Gastroesophageal sphincter (tissue), 4 donors: ENCODE results near the gene NUP210. TPM values are rescaled to one million over a fixed set of nuclear protein-coding genes. Genes with fewer than 3 reads are reported as not detected.

Experiments used
- ATAC-seq: fragments of 150-250 bp; one replicate; pipeline ENCODE4 v1.9.1; 2016; ENCODE audit warnings: mild to moderate bottlenecking, moderate library complexity
- H3K27ac ChIP-seq, 4 donors: fragments of 200-600 bp; sonication (generic) in 3 of 4; 1 replicate in 3 of 4; 2 replicates in 1 of 4; pipeline ENCODE4 v1.5.1; 2016 to 2019
- H3K27me3 ChIP-seq: fragments of 200-600 bp; sonication (generic); one replicate; pipeline ENCODE4 v1.5.1; 2019
- H3K36me3 ChIP-seq, 2 donors: fragments of 200-600 bp; sonication (generic); one replicate each; pipeline ENCODE4 v1.5.1; 2019; ENCODE audit warnings: control low read depth in 1 of 2
- H3K4me1 ChIP-seq, 3 donors: fragments of 200-600 bp; sonication (generic); 1 replicate in 2 of 3; 2 replicates in 1 of 3; pipeline ENCODE4 v1.5.1; 2016 to 2019; ENCODE audit warnings: control low read depth in 2 of 3
- H3K4me3 ChIP-seq, 2 donors: fragments of 200-600 bp; sonication (generic); one replicate each; pipeline ENCODE4 v1.5.1; 2019; ENCODE audit warnings: mild to moderate bottlenecking in 1 of 2, moderate library complexity in 1 of 2
- H3K9me3 ChIP-seq, 3 donors: fragments of 200-600 bp; sonication (generic); one replicate each; pipeline ENCODE4 v1.5.1; 2017 to 2019; ENCODE audit warnings: control low read depth in 2 of 3
- CTCF ChIP-seq, 4 experiments: fragments of 200-600 bp in 2 of 4; fragments of 450-650 bp in 2 of 4; sonication (generic) in 1 of 4; IDR thresholded peaks; one replicate each; pipeline ENCODE4 v1.5.1; 2017 to 2019; ENCODE audit warnings: antibody characterized with exemption in 4 of 4, mild to moderate bottlenecking in 2 of 4, moderate library complexity in 2 of 4
- EP300 ChIP-seq: sonication (generic); formaldehyde crosslinking; IDR thresholded peaks from one replicate; pipeline ENCODE4 v1.6.1; 2017; ENCODE audit warnings: antibody characterized with exemption, mild to moderate bottlenecking
- POLR2A ChIP-seq, 2 donors: fragments of 450-650 bp; IDR thresholded peaks; one replicate each; pipeline ENCODE4 v1.6.1; 2017; ENCODE audit warnings: antibody characterized with exemption in 2 of 2, mild to moderate bottlenecking in 2 of 2, moderate library complexity in 1 of 2
- POLR2AphosphoS5 ChIP-seq: sonication (generic); formaldehyde crosslinking; IDR thresholded peaks from one replicate; pipeline ENCODE4 v1.6.1; 2017; ENCODE audit warnings: antibody characterized with exemption
- WGBS, 2 donors: methylation state at CpG; one replicate each; pipeline ENCODE4 v1.1.5; 2018; ENCODE audit warnings: low coverage in 1 of 2; 5-methylcytosine and 5-hydroxymethylcytosine counted together
- total RNA-seq, 4 donors: library from RNA; depleted of rRNA; stranded (reverse); fragments of >200 nt; gene quantifications; one replicate each; pipeline ENCODE4 v1.1.0, GENCODE V29; 2016

The NUP210 gene
- total RNA-seq, 4 donors from 2014 or later = 3.0 to 6.2 (median 4.5) TPM

- peak overlapping the region in 3 of 4 donors; percentile 59 to 70 (median 65) for H3K27ac ChIP-seq
- peaks cover 0 to 25% (median 0%) of the 10 kb centered on the region in 3 donors for H3K9me3 ChIP-seq
- H3K4me1 ChIP-seq = peaks cover 0 to 36% (median 7%) of the 10 kb centered on the region in 3 donors
- TF ChIP-seq POLR2AphosphoS5 (no peak), POLR2A (IDR thresholded peaks at IDR 0.05) (peak in 1 of 2 donors; percentile 8), EP300 (no peak), CTCF (IDR thresholded peaks at IDR 0.05) (no peak)
- ATAC-seq = peak; percentile 61
- no peaks in the 10 kb centered on the region for H3K36me3 ChIP-seq
- H3K4me3 ChIP-seq = peak overlapping the region; percentile 18 to 57
- H3K27me3 ChIP-seq = peaks cover 85% of the 10 kb centered on the region
- no CpG with 5 or more reads among the region's 47 CpGs for WGBS, 2 donors
Measured at GRCh38 chr3:13281507-13282357, 138.4 kb downstream of the NUP210 start.

- ATAC-seq = no peak
- Histone ChIP-seq H3K9me3 (peaks cover 0 to 23% (median 0%) of the 10 kb centered on the region in 3 donors), H3K4me1 (peaks cover 0 to 42% (median 7%) of the 10 kb centered on the region in 3 donors), H3K36me3 (no peaks in the 10 kb centered on the region), H3K27ac (peak overlapping the region in 3 of 4 donors; percentile 59 to 70 (median 65)), H3K4me3 (peak overlapping the region in 1 of 2 donors; percentile 57), H3K27me3 (peaks cover 83% of the 10 kb centered on the region)
- no peak for TF ChIP-seq EP300
- no peak for TF ChIP-seq CTCF (IDR thresholded peaks at IDR 0.05)
- TF ChIP-seq POLR2AphosphoS5 = no peak
- TF ChIP-seq POLR2A (IDR thresholded peaks at IDR 0.05) = no peak
- WGBS, 2 donors = 56% methylated on average over 6 of the region's 19 CpGs; no CpG with 5 or more reads in 1 of the 2 donors
Measured at GRCh38 chr3:13280811-13281506, 139.2 kb downstream of the NUP210 start.

GRCh38 chr3:13280122-13280790 is 139.9 kb downstream of the NUP210 start:
- no peak for ATAC-seq
- Histone ChIP-seq H3K27ac (peak overlapping the region in 2 of 4 donors; percentile 65 to 70), H3K9me3 (peaks cover 0 to 22% (median 0%) of the 10 kb centered on the region in 3 donors), H3K27me3 (peaks cover 76% of the 10 kb centered on the region), H3K4me3 (no peak overlapping the region), H3K4me1 (peaks cover 0 to 42% (median 7%) of the 10 kb centered on the region in 3 donors), H3K36me3 (no peaks in the 10 kb centered on the region)
- no peak for TF ChIP-seq POLR2A (IDR thresholded peaks at IDR 0.05)
- WGBS, 2 donors = 93 to 100% methylated on average over 2 of the region's 8 CpGs

- no peaks in the 10 kb centered on the region for H3K36me3 ChIP-seq
- no peak for TF ChIP-seq POLR2A (IDR thresholded peaks at IDR 0.05)
- TF ChIP-seq EP300 = no peak
- no peak for TF ChIP-seq POLR2AphosphoS5
- no peak for TF ChIP-seq CTCF (IDR thresholded peaks at IDR 0.05)
- ATAC-seq = no peak
- peaks cover 0 to 42% (median 7%) of the 10 kb centered on the region in 3 donors for H3K4me1 ChIP-seq
- peaks cover 0 to 14% (median 0%) of the 10 kb centered on the region in 3 donors for H3K9me3 ChIP-seq
- WGBS, 2 donors = 100% methylated on average over 1 of the region's 6 CpGs; no CpG with 5 or more reads in 1 of the 2 donors
- no peak overlapping the region for H3K4me3 ChIP-seq
- peaks cover 71% of the 10 kb centered on the region for H3K27me3 ChIP-seq
- H3K27ac ChIP-seq = no peak overlapping the region
Measured at GRCh38 chr3:13279532-13279910, 140.6 kb downstream of the NUP210 start.
